ENCODE measurements around the gene ARHGAP24. TPM values are rescaled to one million over a fixed set of nuclear protein-coding genes. Genes with fewer than 3 reads are reported as not detected.

ARHGAP24 gene
- total RNA-seq, 1 experiment from 2014 or later, result 17.4 TPM

- no peak for ATAC-seq
- no peak for DNase-seq (ENCODE audit: low read depth, low spot score)
- POLR2A ChIA-PET, result no interaction called here
These were observed 358.4 kb downstream of the ARHGAP24 start for GRCh38 chr4:85833302-85833701.

GRCh38 chr4:85834934-85835333 lies 360.0 kb downstream of the ARHGAP24 start:
- intact Hi-C loops (cut with micrococcal nuclease; ENCODE audit: unreplicated experiment) (no loop called here), in situ Hi-C loops (cut with HindIII; ENCODE audit: low pct_unique_long_range_greater_than_20kb, low sequenced_read_pairs) (no loop called here)
- no TSS peak for BruUV-seq (replicated peaks)

More at GRCh38 chr4:85833302-85833701, 358.4 kb downstream of the ARHGAP24 start:
- BruUV-seq (replicated peaks), result no TSS peak
- TF ChIP-seq TCF7L2 (IDR thresholded peaks at IDR 0.05; ENCODE audit: low read depth, low read length) (no peak), SIN3A (IDR thresholded peaks at IDR 0.05; ENCODE audit: borderline replicate concordance, insufficient read depth, low read depth, low read length) (no peak), CTCF (IDR thresholded peaks at IDR 0.05) (no peak), POLR2AphosphoS5 (IDR thresholded peaks at IDR 0.05; ENCODE audit: low read depth, low read length) (no peak)
- CTCF ChIA-PET, result no interaction called here
- intact Hi-C loops (cut with micrococcal nuclease; ENCODE audit: unreplicated experiment) (no loop called here), in situ Hi-C loops (cut with HindIII; ENCODE audit: low pct_unique_long_range_greater_than_20kb, low sequenced_read_pairs) (no loop called here)
- Histone ChIP-seq H3K4me1 (ENCODE audit: control insufficient read depth, insufficient read depth, low read length) (peaks cover 2% of the 10 kb centered on the region; the same call in 1 of the 2 replicates), H3K27ac (ENCODE audit: low read length) (no peak overlapping the region), H3K4me3 (ENCODE audit: low read depth in 2 of 2, low read length in 2 of 2) (no peak overlapping the region), H3K36me3 (ENCODE audit: control insufficient read depth, insufficient read depth, low read length) (no peaks in the 10 kb centered on the region), H3K9me3 (ENCODE audit: control insufficient read depth, insufficient read depth, low read depth, low read length) (no peaks in the 10 kb centered on the region), H3K27me3 (ENCODE audit: control insufficient read depth, insufficient read depth, low read length) (no peaks in the 10 kb centered on the region)

More at GRCh38 chr4:85834934-85835333, 360.0 kb downstream of the ARHGAP24 start:
- no peaks in the 10 kb centered on the region for H3K4me1 ChIP-seq (ENCODE audit: control insufficient read depth, insufficient read depth, low read length)
- no peaks in the 10 kb centered on the region for H3K36me3 ChIP-seq (ENCODE audit: control insufficient read depth, insufficient read depth, low read length)
- no peak overlapping the region for H3K4me3 ChIP-seq (ENCODE audit: low read depth in 2 of 2, low read length in 2 of 2)
- TF ChIP-seq POLR2AphosphoS5 (IDR thresholded peaks at IDR 0.05; ENCODE audit: low read depth, low read length) (no peak), CTCF (IDR thresholded peaks at IDR 0.05) (no peak), TCF7L2 (IDR thresholded peaks at IDR 0.05; ENCODE audit: low read depth, low read length) (no peak), SIN3A (IDR thresholded peaks at IDR 0.05; ENCODE audit: borderline replicate concordance, insufficient read depth, low read depth, low read length) (no peak)
- TF ChIP-seq, protein P1, sequence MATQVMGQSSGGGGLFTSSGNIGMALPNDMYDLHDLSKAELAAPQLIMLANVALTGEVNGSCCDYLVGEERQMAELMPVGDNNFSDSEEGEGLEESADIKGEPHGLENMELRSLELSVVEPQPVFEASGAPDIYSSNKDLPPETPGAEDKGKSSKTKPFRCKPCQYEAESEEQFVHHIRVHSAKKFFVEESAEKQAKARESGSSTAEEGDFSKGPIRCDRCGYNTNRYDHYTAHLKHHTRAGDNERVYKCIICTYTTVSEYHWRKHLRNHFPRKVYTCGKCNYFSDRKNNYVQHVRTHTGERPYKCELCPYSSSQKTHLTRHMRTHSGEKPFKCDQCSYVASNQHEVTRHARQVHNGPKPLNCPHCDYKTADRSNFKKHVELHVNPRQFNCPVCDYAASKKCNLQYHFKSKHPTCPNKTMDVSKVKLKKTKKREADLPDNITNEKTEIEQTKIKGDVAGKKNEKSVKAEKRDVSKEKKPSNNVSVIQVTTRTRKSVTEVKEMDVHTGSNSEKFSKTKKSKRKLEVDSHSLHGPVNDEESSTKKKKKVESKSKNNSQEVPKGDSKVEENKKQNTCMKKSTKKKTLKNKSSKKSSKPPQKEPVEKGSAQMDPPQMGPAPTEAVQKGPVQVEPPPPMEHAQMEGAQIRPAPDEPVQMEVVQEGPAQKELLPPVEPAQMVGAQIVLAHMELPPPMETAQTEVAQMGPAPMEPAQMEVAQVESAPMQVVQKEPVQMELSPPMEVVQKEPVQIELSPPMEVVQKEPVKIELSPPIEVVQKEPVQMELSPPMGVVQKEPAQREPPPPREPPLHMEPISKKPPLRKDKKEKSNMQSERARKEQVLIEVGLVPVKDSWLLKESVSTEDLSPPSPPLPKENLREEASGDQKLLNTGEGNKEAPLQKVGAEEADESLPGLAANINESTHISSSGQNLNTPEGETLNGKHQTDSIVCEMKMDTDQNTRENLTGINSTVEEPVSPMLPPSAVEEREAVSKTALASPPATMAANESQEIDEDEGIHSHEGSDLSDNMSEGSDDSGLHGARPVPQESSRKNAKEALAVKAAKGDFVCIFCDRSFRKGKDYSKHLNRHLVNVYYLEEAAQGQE (IDR thresholded peaks at IDR 0.05; ENCODE audit: insufficient read depth in 1 of 2, low read depth in 2 of 2, low read length in 1 of 2), result no peak
- ChIA-PET POLR2A (interaction anchor here (0.7 kb wide), 1 partner anchor 7 kb away, joined by 7 read pairs; no protein-coding TSS in a partner anchor), CTCF (no interaction called here)
- no peak for ATAC-seq
- DNase-seq (ENCODE audit: low read depth, low spot score), result no peak
- no peak overlapping the region for H3K27ac ChIP-seq (ENCODE audit: low read length)
- no peaks in the 10 kb centered on the region for H3K27me3 ChIP-seq (ENCODE audit: control insufficient read depth, insufficient read depth, low read length)
- no peaks in the 10 kb centered on the region for H3K9me3 ChIP-seq (ENCODE audit: control insufficient read depth, insufficient read depth, low read depth, low read length)
